K562 (cell line): Measurements from ENCODE around the gene PLCB1.

Experiments
- ESRRA ChIP-seq: fragments of 450-650 bp; IDR thresholded peaks from 2 replicates; pipeline ENCODE4 v1.6.1; 2014; ENCODE audit warnings: low read depth, mild to moderate bottlenecking, moderate library complexity, borderline replicate concordance
- KAT7 ChIP-seq: sonication (generic); formaldehyde crosslinking; IDR thresholded peaks from 2 replicates; pipeline ENCODE4 v1.8.0; 2022; ENCODE audit warnings: missing genetic modification reagents, mild to moderate bottlenecking, borderline replicate concordance
- STAG1 ChIP-seq: sonication (generic); formaldehyde crosslinking; IDR thresholded peaks from 2 replicates; pipeline ENCODE4 v1.5.0; 2020; ENCODE audit warnings: missing genetic modification reagents, borderline replicate concordance
- TOE1 ChIP-seq, 2 experiments: fragments of 450-650 bp in 1 of 2; sonication (generic) in 1 of 2; formaldehyde crosslinking in 1 of 2; IDR thresholded peaks; 2 replicates each; pipeline versions ENCODE4 v1.7.1 to v1.8.0; 2016 to 2022; ENCODE audit warnings: borderline replicate concordance in 2 of 2, mild to moderate bottlenecking in 2 of 2, antibody characterized with exemption in 1 of 2, inconsistent platforms in 1 of 2, low read depth in 1 of 2, missing genetic modification reagents in 1 of 2, moderate library complexity in 1 of 2
- ZC3H11A ChIP-seq: IDR thresholded peaks from 2 replicates; pipeline ENCODE4 v1.6.1; 2012; ENCODE audit warnings: low read depth, low read length, improper control_type of control experiment
- TF ChIP-seq, protein P1 (sequence below): fragments of 250-450 bp; sonication (Bioruptor Pico); IDR thresholded peaks from 2 replicates; pipeline ENCODE4 v1.5.1; 2021; ENCODE audit warnings: mild to moderate bottlenecking
- TF ChIP-seq, protein P2 (sequence below), 3 experiments: IDR thresholded peaks in 2 of 3; conservative IDR thresholded peaks in 1 of 3; 2 replicates each; pipeline ENCODE4 v1.5.1; 2011 to 2012; ENCODE audit warnings: low read length in 3 of 3, mild to moderate bottlenecking in 3 of 3, control low read depth in 2 of 3, improper control_type of control experiment in 1 of 3, inconsistent platforms in 1 of 3, low read depth in 1 of 3, mixed read lengths in 1 of 3, moderate library complexity in 1 of 3; ENCODE audit not compliant: insufficient read depth in 2 of 3
- TF ChIP-seq, protein P3 (sequence below): fragments of 450-650 bp; IDR thresholded peaks from 2 replicates; pipeline ENCODE4 v1.6.1; 2017; ENCODE audit warnings: antibody characterized with exemption, mild to moderate bottlenecking
- TF ChIP-seq, protein P4 (sequence below): sonication (generic); formaldehyde crosslinking; IDR thresholded peaks from 2 replicates; pipeline ENCODE4 v1.8.0; 2022; ENCODE audit warnings: mild to moderate bottlenecking, missing genetic modification reagents
- TF ChIP-seq, protein P5 (sequence below): fragments of 450-650 bp; IDR thresholded peaks from 2 replicates; pipeline ENCODE4 v1.6.1; 2017; ENCODE audit warnings: antibody characterized with exemption

DNA sequence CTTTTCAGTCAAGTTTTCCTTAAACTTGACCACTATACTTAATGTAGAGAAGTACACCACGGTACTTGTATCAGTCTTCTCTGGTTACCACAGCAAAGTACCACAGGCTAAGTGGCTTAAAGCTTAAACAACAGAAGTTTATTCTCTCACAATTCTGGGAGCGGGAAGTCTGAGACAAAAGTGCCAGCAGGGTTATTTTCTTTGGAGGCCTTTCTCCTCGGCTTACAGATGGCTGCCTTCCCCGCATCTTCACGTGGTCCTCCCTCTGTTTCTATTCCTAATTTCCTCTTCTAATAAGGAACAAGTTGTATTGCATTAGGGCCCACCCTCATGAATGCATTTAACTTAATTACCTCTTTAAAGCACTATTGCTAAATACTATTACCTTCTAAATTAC lies 258.0 kb downstream of the PLCB1 start:
- TF ChIP-seq STAG1 (no peak), TOE1 (IDR thresholded peaks at IDR 0.05; ENCODE audit: borderline replicate concordance) (no peak), TOE1 (CRISPR knock-in tag; IDR thresholded peaks at IDR 0.05; ENCODE audit: borderline replicate concordance, low read depth) (no peak), KAT7 (no peak), ZC3H11A (no peak), ESRRA (no peak)
- TF ChIP-seq, protein P1, sequence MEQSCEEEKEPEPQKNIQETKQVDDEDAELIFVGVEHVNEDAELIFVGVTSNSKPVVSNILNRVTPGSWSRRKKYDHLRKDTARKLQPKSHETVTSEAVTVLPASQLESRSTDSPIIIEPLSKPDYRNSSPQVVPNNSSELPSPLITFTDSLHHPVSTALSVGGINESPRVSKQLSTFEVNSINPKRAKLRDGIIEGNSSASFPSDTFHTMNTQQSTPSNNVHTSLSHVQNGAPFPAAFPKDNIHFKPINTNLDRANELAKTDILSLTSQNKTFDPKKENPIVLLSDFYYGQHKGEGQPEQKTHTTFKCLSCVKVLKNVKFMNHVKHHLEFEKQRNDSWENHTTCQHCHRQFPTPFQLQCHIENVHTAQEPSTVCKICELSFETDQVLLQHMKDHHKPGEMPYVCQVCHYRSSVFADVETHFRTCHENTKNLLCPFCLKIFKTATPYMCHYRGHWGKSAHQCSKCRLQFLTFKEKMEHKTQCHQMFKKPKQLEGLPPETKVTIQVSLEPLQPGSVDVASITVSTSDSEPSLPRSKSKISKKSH (CRISPR knock-in tag): no peak
- TF ChIP-seq, protein P2, sequence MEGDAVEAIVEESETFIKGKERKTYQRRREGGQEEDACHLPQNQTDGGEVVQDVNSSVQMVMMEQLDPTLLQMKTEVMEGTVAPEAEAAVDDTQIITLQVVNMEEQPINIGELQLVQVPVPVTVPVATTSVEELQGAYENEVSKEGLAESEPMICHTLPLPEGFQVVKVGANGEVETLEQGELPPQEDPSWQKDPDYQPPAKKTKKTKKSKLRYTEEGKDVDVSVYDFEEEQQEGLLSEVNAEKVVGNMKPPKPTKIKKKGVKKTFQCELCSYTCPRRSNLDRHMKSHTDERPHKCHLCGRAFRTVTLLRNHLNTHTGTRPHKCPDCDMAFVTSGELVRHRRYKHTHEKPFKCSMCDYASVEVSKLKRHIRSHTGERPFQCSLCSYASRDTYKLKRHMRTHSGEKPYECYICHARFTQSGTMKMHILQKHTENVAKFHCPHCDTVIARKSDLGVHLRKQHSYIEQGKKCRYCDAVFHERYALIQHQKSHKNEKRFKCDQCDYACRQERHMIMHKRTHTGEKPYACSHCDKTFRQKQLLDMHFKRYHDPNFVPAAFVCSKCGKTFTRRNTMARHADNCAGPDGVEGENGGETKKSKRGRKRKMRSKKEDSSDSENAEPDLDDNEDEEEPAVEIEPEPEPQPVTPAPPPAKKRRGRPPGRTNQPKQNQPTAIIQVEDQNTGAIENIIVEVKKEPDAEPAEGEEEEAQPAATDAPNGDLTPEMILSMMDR (IDR thresholded peaks at IDR 0.05 in 2 of 3, conservative IDR thresholded peaks at IDR 0.05 in 1 of 3; ENCODE audit: insufficient read depth in 2 of 3, low read depth in 1 of 3, low read length in 3 of 3): no peak
- TF ChIP-seq, protein P3, sequence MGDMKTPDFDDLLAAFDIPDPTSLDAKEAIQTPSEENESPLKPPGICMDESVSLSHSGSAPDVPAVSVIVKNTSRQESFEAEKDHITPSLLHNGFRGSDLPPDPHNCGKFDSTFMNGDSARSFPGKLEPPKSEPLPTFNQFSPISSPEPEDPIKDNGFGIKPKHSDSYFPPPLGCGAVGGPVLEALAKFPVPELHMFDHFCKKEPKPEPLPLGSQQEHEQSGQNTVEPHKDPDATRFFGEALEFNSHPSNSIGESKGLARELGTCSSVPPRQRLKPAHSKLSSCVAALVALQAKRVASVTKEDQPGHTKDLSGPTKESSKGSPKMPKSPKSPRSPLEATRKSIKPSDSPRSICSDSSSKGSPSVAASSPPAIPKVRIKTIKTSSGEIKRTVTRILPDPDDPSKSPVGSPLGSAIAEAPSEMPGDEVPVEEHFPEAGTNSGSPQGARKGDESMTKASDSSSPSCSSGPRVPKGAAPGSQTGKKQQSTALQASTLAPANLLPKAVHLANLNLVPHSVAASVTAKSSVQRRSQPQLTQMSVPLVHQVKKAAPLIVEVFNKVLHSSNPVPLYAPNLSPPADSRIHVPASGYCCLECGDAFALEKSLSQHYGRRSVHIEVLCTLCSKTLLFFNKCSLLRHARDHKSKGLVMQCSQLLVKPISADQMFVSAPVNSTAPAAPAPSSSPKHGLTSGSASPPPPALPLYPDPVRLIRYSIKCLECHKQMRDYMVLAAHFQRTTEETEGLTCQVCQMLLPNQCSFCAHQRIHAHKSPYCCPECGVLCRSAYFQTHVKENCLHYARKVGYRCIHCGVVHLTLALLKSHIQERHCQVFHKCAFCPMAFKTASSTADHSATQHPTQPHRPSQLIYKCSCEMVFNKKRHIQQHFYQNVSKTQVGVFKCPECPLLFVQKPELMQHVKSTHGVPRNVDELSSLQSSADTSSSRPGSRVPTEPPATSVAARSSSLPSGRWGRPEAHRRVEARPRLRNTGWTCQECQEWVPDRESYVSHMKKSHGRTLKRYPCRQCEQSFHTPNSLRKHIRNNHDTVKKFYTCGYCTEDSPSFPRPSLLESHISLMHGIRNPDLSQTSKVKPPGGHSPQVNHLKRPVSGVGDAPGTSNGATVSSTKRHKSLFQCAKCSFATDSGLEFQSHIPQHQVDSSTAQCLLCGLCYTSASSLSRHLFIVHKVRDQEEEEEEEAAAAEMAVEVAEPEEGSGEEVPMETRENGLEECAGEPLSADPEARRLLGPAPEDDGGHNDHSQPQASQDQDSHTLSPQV: no peak
- TF ChIP-seq, protein P4, sequence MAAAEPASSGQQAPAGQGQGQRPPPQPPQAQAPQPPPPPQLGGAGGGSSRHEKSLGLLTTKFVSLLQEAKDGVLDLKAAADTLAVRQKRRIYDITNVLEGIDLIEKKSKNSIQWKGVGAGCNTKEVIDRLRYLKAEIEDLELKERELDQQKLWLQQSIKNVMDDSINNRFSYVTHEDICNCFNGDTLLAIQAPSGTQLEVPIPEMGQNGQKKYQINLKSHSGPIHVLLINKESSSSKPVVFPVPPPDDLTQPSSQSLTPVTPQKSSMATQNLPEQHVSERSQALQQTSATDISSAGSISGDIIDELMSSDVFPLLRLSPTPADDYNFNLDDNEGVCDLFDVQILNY: no peak
- TF ChIP-seq, protein P5, sequence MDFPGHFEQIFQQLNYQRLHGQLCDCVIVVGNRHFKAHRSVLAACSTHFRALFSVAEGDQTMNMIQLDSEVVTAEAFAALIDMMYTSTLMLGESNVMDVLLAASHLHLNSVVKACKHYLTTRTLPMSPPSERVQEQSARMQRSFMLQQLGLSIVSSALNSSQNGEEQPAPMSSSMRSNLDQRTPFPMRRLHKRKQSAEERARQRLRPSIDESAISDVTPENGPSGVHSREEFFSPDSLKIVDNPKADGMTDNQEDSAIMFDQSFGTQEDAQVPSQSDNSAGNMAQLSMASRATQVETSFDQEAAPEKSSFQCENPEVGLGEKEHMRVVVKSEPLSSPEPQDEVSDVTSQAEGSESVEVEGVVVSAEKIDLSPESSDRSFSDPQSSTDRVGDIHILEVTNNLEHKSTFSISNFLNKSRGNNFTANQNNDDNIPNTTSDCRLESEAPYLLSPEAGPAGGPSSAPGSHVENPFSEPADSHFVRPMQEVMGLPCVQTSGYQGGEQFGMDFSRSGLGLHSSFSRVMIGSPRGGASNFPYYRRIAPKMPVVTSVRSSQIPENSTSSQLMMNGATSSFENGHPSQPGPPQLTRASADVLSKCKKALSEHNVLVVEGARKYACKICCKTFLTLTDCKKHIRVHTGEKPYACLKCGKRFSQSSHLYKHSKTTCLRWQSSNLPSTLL: no peak
